ENCODE data around the gene RAC2. TPM values are rescaled to one million over a fixed set of nuclear protein-coding genes. Genes with fewer than 3 reads are reported as not detected.

Gene RAC2
- total and polyA plus RNA-seq, 2 of the 8 experiments (the other 6 are each of a cell fraction or from before 2014, with no cell fraction given), result 2.3 to 4.3 TPM

GRCh38 chr22:37182949-37183245, 61.2 kb downstream of the RAC2 start:
- H2BK15ac ChIP-seq (ENCODE audit: low read length), result no peak overlapping the region
- no peaks in the 10 kb centered on the region for H3K27me3 ChIP-seq (replicated peaks in 1 of 4; ENCODE audit: control insufficient read depth in 3 of 4, extremely low read depth in 1 of 4, insufficient read depth in 3 of 4, low read length in 3 of 4)
- no peak overlapping the region for H4K8ac ChIP-seq (ENCODE audit: extremely low read depth, insufficient read depth, low read length)
- no peak overlapping the region for H3K4me2 ChIP-seq (ENCODE audit: insufficient read depth in 1 of 2, low read depth in 2 of 2, low read length in 2 of 2)
- H3K18ac ChIP-seq (ENCODE audit: extremely low read depth, low read length), result no peak overlapping the region
- DNase-seq (ENCODE audit: low read depth in 1 of 2, low spot score in 2 of 2) (no peak), FAIRE-seq (no peak)
- H4K20me1 ChIP-seq (replicated peaks in 1 of 2; ENCODE audit: control insufficient read depth in 1 of 2, insufficient read depth in 2 of 2, low read length in 2 of 2), result no peaks in the 10 kb centered on the region
- peaks cover 3% of the 10 kb centered on the region; the same call in 1 of the 2 replicates for H3K23me2 ChIP-seq (ENCODE audit: low read depth, low read length)
- ChIA-PET CTCF (ENCODE audit: partially characterized antibody) (interaction anchor here (0.6 to 2.2 kb wide), 3 partner anchors 11 to 65 kb away, joined by 3 to 10 read pairs (median 8); no protein-coding TSS in a partner anchor), POLR2A (ENCODE audit: partially characterized antibody) (no interaction called here)
- WGBS, 2 experiments (ENCODE audit: extremely low coverage in 1 of 2, insufficient coverage in 1 of 2, insufficient read length in 1 of 2, insufficient replicate concordance in 2 of 2, low coverage in 1 of 2, low lambda C conversion rate in 2 of 2, missing lambda C conversion rate in 1 of 2), result 93% methylated on average over 3 of the region's 3 CpGs; no CpG with 5 or more reads in 1 of the 2 experiments
- H3K4ac ChIP-seq (replicated peaks; ENCODE audit: insufficient read length, low read depth, low read length), result no peak overlapping the region
- no peak overlapping the region for H3K4me3 ChIP-seq (ENCODE audit: extremely low read depth in 1 of 4, insufficient read depth in 2 of 4, low read depth in 3 of 4, low read length in 4 of 4)
- no peak overlapping the region for H3K27ac ChIP-seq (ENCODE audit: low read depth, low read length)
- H3K9me3 ChIP-seq (ENCODE audit: insufficient read depth in 2 of 2, low read depth in 1 of 2, low read length in 1 of 2), result no peaks in the 10 kb centered on the region
- no peak overlapping the region for H2AK5ac ChIP-seq (ENCODE audit: low read depth, low read length)
- H3K79me1 ChIP-seq (ENCODE audit: low read depth, low read length), result no peaks in the 10 kb centered on the region
- H3K4me1 ChIP-seq (replicated peaks in 1 of 4; ENCODE audit: control insufficient read depth in 3 of 4, insufficient read depth in 4 of 4, low read length in 3 of 4), result peaks cover 0 to 7% (median 7%) of the 10 kb centered on the region in 4 experiments; a peak in 6 of 7 replicates
- no peak overlapping the region for H4K91ac ChIP-seq (replicated peaks; ENCODE audit: insufficient read length, low read length)
- no peak overlapping the region for H3K23ac ChIP-seq (ENCODE audit: insufficient read length)
- H2AFZ ChIP-seq (ENCODE audit: low read length), result no peak overlapping the region
- no peak overlapping the region for H3K9ac ChIP-seq (replicated peaks in 1 of 4; ENCODE audit: extremely low read depth in 1 of 4, low read depth in 3 of 4, low read length in 3 of 4)
- no peaks in the 10 kb centered on the region for H3K36me3 ChIP-seq (ENCODE audit: control insufficient read depth in 2 of 4, insufficient read depth in 4 of 4, low read length in 3 of 4)
- no peak overlapping the region for H2BK20ac ChIP-seq (ENCODE audit: low read length)
- no peak overlapping the region for H2BK120ac ChIP-seq (replicated peaks; ENCODE audit: low read depth, low read length)
- no peaks in the 10 kb centered on the region for H3K79me2 ChIP-seq (ENCODE audit: control insufficient read depth in 1 of 2, insufficient read depth in 2 of 2, low read length in 2 of 2)
- H3K56ac ChIP-seq (replicated peaks; ENCODE audit: insufficient read length, low read depth, low read length), result no peak overlapping the region
- H4K5ac ChIP-seq (ENCODE audit: insufficient read length, low read depth, low read length), result no peak overlapping the region
- no peak overlapping the region for H2BK12ac ChIP-seq (ENCODE audit: low read depth, low read length)
- no peak overlapping the region for H3K14ac ChIP-seq (ENCODE audit: insufficient read length)
- H2BK5ac ChIP-seq (ENCODE audit: low read depth, low read length), result no peak overlapping the region
- no peak for TF ChIP-seq CBX8 (IDR thresholded peaks at IDR 0.05; ENCODE audit: borderline replicate concordance, low read depth, low read length)
- TF ChIP-seq NRF1 (IDR thresholded peaks at IDR 0.05; ENCODE audit: low read depth, low read length), result no peak
- no peak for TF ChIP-seq BRCA1 (IDR thresholded peaks at IDR 0.05; ENCODE audit: low read depth, low read length)
- no peak for TF ChIP-seq EP300 (IDR thresholded peaks at IDR 0.05; ENCODE audit: borderline replicate concordance in 1 of 2, low read depth in 2 of 2, low read length in 2 of 2)
- no peak for TF ChIP-seq EZH2 (IDR thresholded peaks at IDR 0.05; ENCODE audit: low read depth, low read length, severe bottlenecking)
- TF ChIP-seq CBX5 (IDR thresholded peaks at IDR 0.05; ENCODE audit: low read depth, low read length), result no peak
- no peak for TF ChIP-seq SP2 (IDR thresholded peaks at IDR 0.05; ENCODE audit: low read length)
- TF ChIP-seq JUND (IDR thresholded peaks at IDR 0.05; ENCODE audit: low read length), result no peak
- TF ChIP-seq SAP30 (IDR thresholded peaks at IDR 0.05; ENCODE audit: insufficient read depth, insufficient replicate concordance, low read length), result no peak
- no peak for TF ChIP-seq CREB1 (IDR thresholded peaks at IDR 0.05)
- no peak for TF ChIP-seq SIRT6 (IDR thresholded peaks at IDR 0.05; ENCODE audit: low read length)
- no peak for TF ChIP-seq KDM5A (IDR thresholded peaks at IDR 0.05; ENCODE audit: low read length)
- TF ChIP-seq ZNF274 (IDR thresholded peaks at IDR 0.05; ENCODE audit: borderline replicate concordance, extremely low read depth, low read length), result no peak
- TF ChIP-seq CHD1 (IDR thresholded peaks at IDR 0.05; ENCODE audit: low read depth, low read length), result no peak
- no peak for TF ChIP-seq MAFK (IDR thresholded peaks at IDR 0.05; ENCODE audit: low read depth, low read length)
- TF ChIP-seq SRF (IDR thresholded peaks at IDR 0.05; ENCODE audit: low read depth, low read length), result no peak
